Neutrophil (primary cell): ENCODE results near the gene MYO16.

Experiments used
- H3K27ac ChIP-seq: fragments of 200-600 bp; sonication (generic); 2 replicates; pipeline ENCODE4 v1.5.1; 2016; ENCODE audit warnings: mild to moderate bottlenecking, moderate library complexity
- H3K27me3 ChIP-seq: fragments of 200-600 bp; sonication (generic); 2 replicates; pipeline ENCODE4 v1.6.0; 2016; ENCODE audit warnings: mild to moderate bottlenecking
- H3K36me3 ChIP-seq: fragments of 200-600 bp; sonication (generic); 2 replicates; pipeline ENCODE4 v1.5.1; 2017
- H3K4me1 ChIP-seq, 2 experiments: fragments of 200-600 bp in 1 of 2; sonication (generic) in 1 of 2; 1 replicate in 1 of 2; 2 replicates in 1 of 2; pipeline versions ENCODE4 v1.5.1 to v1.6.1; 2013 to 2016; ENCODE audit warnings: low read depth in 1 of 2, low read length in 1 of 2, mild to moderate bottlenecking in 1 of 2, moderate library complexity in 1 of 2; ENCODE audit not compliant: control insufficient read depth in 1 of 2, insufficient read depth in 1 of 2
- H3K4me3 ChIP-seq, 2 experiments: fragments of 200-600 bp in 1 of 2; sonication (generic) in 1 of 2; 1 replicate in 1 of 2; 2 replicates in 1 of 2; pipeline ENCODE4 v1.5.1; 2013 to 2016; ENCODE audit warnings: low read depth in 1 of 2, low read length in 1 of 2, mild to moderate bottlenecking in 1 of 2, moderate library complexity in 1 of 2
- H3K9me3 ChIP-seq: fragments of 200-600 bp; sonication (generic); 2 replicates; pipeline ENCODE4 v1.5.1; 2016
- TF ChIP-seq, protein P1 (sequence below): fragments of 200-600 bp; sonication (generic); IDR thresholded peaks from 2 replicates; pipeline ENCODE4 v1.5.1; 2016; ENCODE audit warnings: antibody characterized with exemption

MYO16 gene

GRCh38 chr13:108816375-108816774, 187.0 kb downstream of the MYO16 start:
- no peak overlapping the region for H3K27ac ChIP-seq
- no peaks in the 10 kb centered on the region for H3K4me1 ChIP-seq
- TF ChIP-seq, protein P1, sequence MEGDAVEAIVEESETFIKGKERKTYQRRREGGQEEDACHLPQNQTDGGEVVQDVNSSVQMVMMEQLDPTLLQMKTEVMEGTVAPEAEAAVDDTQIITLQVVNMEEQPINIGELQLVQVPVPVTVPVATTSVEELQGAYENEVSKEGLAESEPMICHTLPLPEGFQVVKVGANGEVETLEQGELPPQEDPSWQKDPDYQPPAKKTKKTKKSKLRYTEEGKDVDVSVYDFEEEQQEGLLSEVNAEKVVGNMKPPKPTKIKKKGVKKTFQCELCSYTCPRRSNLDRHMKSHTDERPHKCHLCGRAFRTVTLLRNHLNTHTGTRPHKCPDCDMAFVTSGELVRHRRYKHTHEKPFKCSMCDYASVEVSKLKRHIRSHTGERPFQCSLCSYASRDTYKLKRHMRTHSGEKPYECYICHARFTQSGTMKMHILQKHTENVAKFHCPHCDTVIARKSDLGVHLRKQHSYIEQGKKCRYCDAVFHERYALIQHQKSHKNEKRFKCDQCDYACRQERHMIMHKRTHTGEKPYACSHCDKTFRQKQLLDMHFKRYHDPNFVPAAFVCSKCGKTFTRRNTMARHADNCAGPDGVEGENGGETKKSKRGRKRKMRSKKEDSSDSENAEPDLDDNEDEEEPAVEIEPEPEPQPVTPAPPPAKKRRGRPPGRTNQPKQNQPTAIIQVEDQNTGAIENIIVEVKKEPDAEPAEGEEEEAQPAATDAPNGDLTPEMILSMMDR: no peak
- no peaks in the 10 kb centered on the region for H3K36me3 ChIP-seq
- H3K27me3 ChIP-seq: no peaks in the 10 kb centered on the region
- no peaks in the 10 kb centered on the region for H3K9me3 ChIP-seq
- H3K4me3 ChIP-seq: no peak overlapping the region

- Histone ChIP-seq H3K36me3 (no peaks in the 10 kb centered on the region), H3K27me3 (no peaks in the 10 kb centered on the region), H3K27ac (no peak overlapping the region), H3K9me3 (no peaks in the 10 kb centered on the region), H3K4me1 (no peaks in the 10 kb centered on the region), H3K4me3 (no peak overlapping the region)
- TF ChIP-seq, protein P1: no peak
Measured at GRCh38 chr13:108827646-108828045, 198.2 kb downstream of the MYO16 start.

DNA sequence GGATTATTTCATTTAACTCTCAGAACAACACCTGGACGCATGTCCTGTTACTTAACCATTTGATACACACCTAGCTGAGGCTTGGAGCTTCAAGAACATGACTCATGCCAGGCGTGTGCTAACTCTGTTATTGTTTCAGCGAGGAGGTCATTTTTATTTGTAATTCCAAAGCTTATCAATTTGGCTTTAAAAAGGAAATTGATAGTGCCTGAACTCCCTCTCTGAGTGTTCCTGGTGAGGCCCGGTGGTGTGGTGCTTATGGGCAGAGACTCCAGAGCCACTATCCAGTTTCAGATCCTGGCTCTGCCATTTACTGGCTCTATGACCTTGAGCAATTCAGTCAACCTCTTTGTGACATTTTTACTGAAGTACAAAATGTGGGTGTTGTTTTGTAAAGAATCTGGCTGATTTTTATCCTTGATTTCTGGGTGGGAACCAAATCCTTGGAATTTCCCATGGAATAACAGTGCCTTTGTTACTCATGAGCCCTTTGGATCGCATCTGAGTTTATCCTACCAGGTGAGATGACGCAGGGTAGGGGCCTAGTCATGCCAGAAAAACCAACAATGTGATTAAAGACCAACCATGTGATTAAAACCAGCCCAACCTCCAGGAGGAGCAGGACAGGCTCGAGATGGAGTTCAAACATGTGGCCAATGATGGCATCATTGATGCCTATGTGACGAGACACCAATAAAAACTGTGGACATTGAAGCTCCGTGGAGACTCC, 198.8 kb downstream of the MYO16 start:
- Histone ChIP-seq H3K27ac (no peak overlapping the region), H3K36me3 (no peaks in the 10 kb centered on the region), H3K9me3 (no peaks in the 10 kb centered on the region), H3K4me1 (no peaks in the 10 kb centered on the region), H3K27me3 (no peaks in the 10 kb centered on the region), H3K4me3 (no peak overlapping the region)
- TF ChIP-seq, protein P1: no peak

GRCh38 chr13:108830916-108831315, 201.5 kb downstream of the MYO16 start:
- no peaks in the 10 kb centered on the region for H3K4me1 ChIP-seq
- H3K9me3 ChIP-seq: no peaks in the 10 kb centered on the region
- no peaks in the 10 kb centered on the region for H3K36me3 ChIP-seq
- TF ChIP-seq, protein P1: no peak
- no peaks in the 10 kb centered on the region for H3K27me3 ChIP-seq
- H3K27ac ChIP-seq: no peak overlapping the region
- H3K4me3 ChIP-seq: no peak overlapping the region

GRCh38 chr13:108833531-108833930, 204.1 kb downstream of the MYO16 start:
- Histone ChIP-seq H3K27me3 (no peaks in the 10 kb centered on the region), H3K4me1 (no peaks in the 10 kb centered on the region), H3K27ac (no peak overlapping the region), H3K4me3 (no peak overlapping the region), H3K36me3 (no peaks in the 10 kb centered on the region), H3K9me3 (no peaks in the 10 kb centered on the region)
- TF ChIP-seq, protein P1: no peak
